Measurements from ENCODE around the gene SNAP47. TPM values are rescaled to one million over a fixed set of nuclear protein-coding genes. Genes with fewer than 3 reads are reported as not detected.
A peak's percentile ranks its signal among the peaks of the same experiment; 100 is the strongest.

The SNAP47 gene
- total and polyA plus RNA-seq, 2 of the 4 experiments (the other 2 are of a cell fraction) = 39.4 to 72.9 TPM

- Histone ChIP-seq H3K36me3 (ENCODE audit: control insufficient read depth, insufficient read depth, low read length) (peaks cover 12% of the 10 kb centered on the region), H3K27ac (ENCODE audit: insufficient read depth, low read length) (no peak overlapping the region), H2BK120ac (ENCODE audit: low read depth, low read length) (no peak overlapping the region), H2AK5ac (ENCODE audit: low read depth, low read length) (no peak overlapping the region), H4K20me1 (ENCODE audit: insufficient read depth, low read length) (peaks cover 9% of the 10 kb centered on the region; the same call in 1 of the 2 replicates), H3K23ac (ENCODE audit: low read depth, low read length) (no peak overlapping the region), H3K4me3 (ENCODE audit: insufficient read depth, low read depth, low read length) (no peak overlapping the region), H3K4ac (ENCODE audit: low read depth, low read length) (no peak overlapping the region), H3K9me1 (ENCODE audit: insufficient read depth, low read length) (peaks cover 15% of the 10 kb centered on the region; the same call in 1 of the 2 replicates), H2BK15ac (ENCODE audit: low read depth, low read length) (no peak overlapping the region), H3K27me3 (ENCODE audit: control insufficient read depth, insufficient read depth, low read length) (no peaks in the 10 kb centered on the region), H3K56ac (ENCODE audit: extremely low read depth, insufficient read depth, low read length) (no peak overlapping the region), H3K4me1 (ENCODE audit: control insufficient read depth, insufficient read depth, low read length) (peaks cover 14% of the 10 kb centered on the region), H2AK9ac (replicated peaks; ENCODE audit: low read depth, low read length, poor library complexity) (peak overlapping the region; percentile 3), H4K91ac (ENCODE audit: insufficient read depth, low read depth, low read length) (no peak overlapping the region), H4K5ac (ENCODE audit: low read depth, low read length) (no peak overlapping the region), H2BK5ac (ENCODE audit: low read depth, low read length, poor library complexity, severe bottlenecking) (no peak overlapping the region), H3K79me1 (ENCODE audit: low read depth in 1 of 2, low read length in 2 of 2) (peaks cover 0 to 3% of the 10 kb centered on the region in 2 experiments; a peak in 1 of 4 replicates), H3K9ac (ENCODE audit: low read depth, low read length) (no peak overlapping the region), H3K14ac (replicated peaks; ENCODE audit: low read depth, low read length) (no peak overlapping the region), H2BK20ac (ENCODE audit: low read depth, low read length) (no peak overlapping the region), H2AFZ (replicated peaks; ENCODE audit: low read length, poor library complexity) (no peak overlapping the region), H3K9me3 (ENCODE audit: control insufficient read depth, insufficient read depth, low read length) (no peaks in the 10 kb centered on the region), H3K18ac (ENCODE audit: low read depth, low read length) (no peak overlapping the region), H3K4me2 (ENCODE audit: low read depth, low read length) (no peak overlapping the region), H4K8ac (ENCODE audit: low read depth in 2 of 2, low read length in 2 of 2) (no peak overlapping the region)
- DNase-seq (no peak), ATAC-seq (ENCODE audit: low read depth) (no peak)
- 89% methylated on average over 5 of the region's 23 CpGs; no CpG with 5 or more reads in 1 of the 2 experiments for WGBS, 2 experiments (ENCODE audit: extremely low coverage in 2 of 2, insufficient read length in 1 of 2)
- POLR2A ChIA-PET (ENCODE audit: unreplicated experiment) = no interaction called here
- in situ Hi-C loops (cut with MboI; ENCODE audit: low sequenced_read_pairs) (no loop called here), intact Hi-C loops (cut with micrococcal nuclease) (no loop called here), dilution Hi-C loops (cut with HindIII; ENCODE audit: low sequenced_read_pairs, unreplicated experiment) (no loop called here)
- no TSS peak for BruUV-seq (replicated peaks)
- CTCF ChIA-PET = no interaction called here
- TF ChIP-seq, protein P1, sequence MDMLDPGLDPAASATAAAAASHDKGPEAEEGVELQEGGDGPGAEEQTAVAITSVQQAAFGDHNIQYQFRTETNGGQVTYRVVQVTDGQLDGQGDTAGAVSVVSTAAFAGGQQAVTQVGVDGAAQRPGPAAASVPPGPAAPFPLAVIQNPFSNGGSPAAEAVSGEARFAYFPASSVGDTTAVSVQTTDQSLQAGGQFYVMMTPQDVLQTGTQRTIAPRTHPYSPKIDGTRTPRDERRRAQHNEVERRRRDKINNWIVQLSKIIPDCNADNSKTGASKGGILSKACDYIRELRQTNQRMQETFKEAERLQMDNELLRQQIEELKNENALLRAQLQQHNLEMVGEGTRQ (IDR thresholded peaks at IDR 0.05; ENCODE audit: low read depth, low read length) = no peak
- TF ChIP-seq MXI1 (IDR thresholded peaks at IDR 0.05; ENCODE audit: borderline replicate concordance, low read depth, low read length) = no peak
- TF ChIP-seq RCOR1 (IDR thresholded peaks at IDR 0.05; ENCODE audit: insufficient replicate concordance, low read length) = no peak
- TF ChIP-seq ELK1 (IDR thresholded peaks at IDR 0.05; ENCODE audit: borderline replicate concordance, low read depth, low read length) = no peak
- TF ChIP-seq CHD1 (IDR thresholded peaks at IDR 0.05; ENCODE audit: low read depth, low read length) = no peak
- no peak for TF ChIP-seq BHLHE40 (IDR thresholded peaks at IDR 0.05; ENCODE audit: low read depth, low read length)
- TF ChIP-seq RFX5 (IDR thresholded peaks at IDR 0.05; ENCODE audit: low read depth, low read length) = no peak
- TF ChIP-seq NFE2L2 (IDR thresholded peaks at IDR 0.05; ENCODE audit: low read depth, low read length) = no peak
- TF ChIP-seq RAD21 (IDR thresholded peaks at IDR 0.05; ENCODE audit: low read length) = no peak
- no peak for TF ChIP-seq FOS (IDR thresholded peaks at IDR 0.05; ENCODE audit: low read depth, low read length)
- TF ChIP-seq POLR2A (IDR thresholded peaks at IDR 0.05; ENCODE audit: low read depth, low read length) = no peak
- TF ChIP-seq CEBPB (IDR thresholded peaks at IDR 0.05; ENCODE audit: low read depth, low read length) = no peak
- TF ChIP-seq, protein P2, sequence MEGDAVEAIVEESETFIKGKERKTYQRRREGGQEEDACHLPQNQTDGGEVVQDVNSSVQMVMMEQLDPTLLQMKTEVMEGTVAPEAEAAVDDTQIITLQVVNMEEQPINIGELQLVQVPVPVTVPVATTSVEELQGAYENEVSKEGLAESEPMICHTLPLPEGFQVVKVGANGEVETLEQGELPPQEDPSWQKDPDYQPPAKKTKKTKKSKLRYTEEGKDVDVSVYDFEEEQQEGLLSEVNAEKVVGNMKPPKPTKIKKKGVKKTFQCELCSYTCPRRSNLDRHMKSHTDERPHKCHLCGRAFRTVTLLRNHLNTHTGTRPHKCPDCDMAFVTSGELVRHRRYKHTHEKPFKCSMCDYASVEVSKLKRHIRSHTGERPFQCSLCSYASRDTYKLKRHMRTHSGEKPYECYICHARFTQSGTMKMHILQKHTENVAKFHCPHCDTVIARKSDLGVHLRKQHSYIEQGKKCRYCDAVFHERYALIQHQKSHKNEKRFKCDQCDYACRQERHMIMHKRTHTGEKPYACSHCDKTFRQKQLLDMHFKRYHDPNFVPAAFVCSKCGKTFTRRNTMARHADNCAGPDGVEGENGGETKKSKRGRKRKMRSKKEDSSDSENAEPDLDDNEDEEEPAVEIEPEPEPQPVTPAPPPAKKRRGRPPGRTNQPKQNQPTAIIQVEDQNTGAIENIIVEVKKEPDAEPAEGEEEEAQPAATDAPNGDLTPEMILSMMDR (conservative IDR thresholded peaks at IDR 0.05; ENCODE audit: low read depth, low read length) = no peak
- no peak for TF ChIP-seq SMC3 (IDR thresholded peaks at IDR 0.05; ENCODE audit: low read depth, low read length)
- TF ChIP-seq MAFK (IDR thresholded peaks at IDR 0.05; ENCODE audit: low read depth, low read length) = no peak
Measured at GRCh38 chr1:227780101-227781044, 45.1 kb downstream of the SNAP47 start.

Measured in IMR-90 (cell line).